K562 (cell line): ENCODE results near the gene TGM5. TPM values are rescaled to one million over a fixed set of nuclear protein-coding genes. Genes with fewer than 3 reads are reported as not detected.

Experiments
- ATAC-seq: fragments of 200-7000 bp; cut with Tn5 transposase; 3 replicates; pipeline ENCODE4 v1.9.1; 2020; ENCODE audit warnings: moderate library complexity
- BruUV-seq: library from RNA; stranded (reverse); fragments of 400-500 nt; replicated peaks from 2 replicates; lab custom pipeline; 2021; lab: Mats Ljungman, UMichigan
- CTCF ChIA-PET: fragments of 300-600 bp; formaldehyde crosslinking; extraction: SDS; loops from one replicate; lab custom pipeline; 2021; ENCODE audit warnings: low intra/inter-chr PET ratio; lab: Yijun Ruan, JAX
- POLR2A ChIA-PET: fragments of 300-600, 350-650 bp; sonication (Branson Sonifier 250); formaldehyde crosslinking; extraction: SDS; loops from one replicate; lab custom pipeline; 2021; ENCODE audit warnings: antibody characterized with exemption, inconsistent platforms; lab: Yijun Ruan, JAX
- DNase-seq, 4 experiments: peaks; one replicate each; pipeline versions ENCODE4 v3.0.0 to v3.0.0-alpha.2; 2011 to 2018; ENCODE audit warnings: low spot score in 3 of 4, mixed read lengths in 3 of 4; ENCODE audit errors: extremely low read depth in 1 of 4
- FAIRE-seq: peaks from 2 replicates; lab custom pipeline; 2011; peaks lifted over from hg19 to GRCh38; lab: Jason Lieb, UNC
- H2AFZ ChIP-seq: 2 replicates; pipeline ENCODE4 v1.6.0; 2011; ENCODE audit warnings: low read depth, low read length, control low read depth, inconsistent platforms
- H3K27ac ChIP-seq: fragments of 200-600 bp; 3 replicates; pipeline ENCODE4 v1.8.0; 2011; ENCODE audit warnings: low read depth, mild to moderate bottlenecking, control low read depth, inconsistent platforms, low read length, moderate library complexity, mixed read lengths; ENCODE audit errors: extremely low read depth
- H3K27me3 ChIP-seq, 2 experiments: fragments of 300-600 bp in 1 of 2; 2 replicates in 1 of 2; 3 replicates in 1 of 2; pipeline versions ENCODE4 v1.6.0 to v1.8.0; 2011; ENCODE audit warnings: inconsistent platforms in 2 of 2, low read length in 2 of 2, mild to moderate bottlenecking in 1 of 2, mixed read lengths in 1 of 2, moderate library complexity in 1 of 2; ENCODE audit not compliant: control insufficient read depth in 2 of 2, insufficient read depth in 2 of 2
- H3K36me3 ChIP-seq: fragments of 300-600 bp; 3 replicates; pipeline ENCODE4 v1.8.0; 2011; ENCODE audit warnings: mild to moderate bottlenecking, low read length, inconsistent platforms; ENCODE audit not compliant: control insufficient read depth, insufficient read depth
- H3K4me1 ChIP-seq, 2 experiments: fragments of 200-600 bp in 1 of 2; replicated peaks in 1 of 2; 2 replicates in 1 of 2; 3 replicates in 1 of 2; pipeline versions ENCODE4 v1.5.1 to v1.8.0; 2011; ENCODE audit warnings: inconsistent platforms in 2 of 2, low read length in 2 of 2, mild to moderate bottlenecking in 1 of 2, mixed read lengths in 1 of 2, moderate library complexity in 1 of 2; ENCODE audit not compliant: control insufficient read depth in 2 of 2, insufficient read depth in 2 of 2
- H3K4me2 ChIP-seq: 2 replicates; pipeline ENCODE4 v1.6.1; 2011; ENCODE audit warnings: low read length, control low read depth, inconsistent platforms, mixed read lengths; ENCODE audit not compliant: insufficient read depth
- H3K4me3 ChIP-seq: fragments of 200-600 bp; sonication (generic), shearing (Covaris generic); 2 replicates; pipeline ENCODE4 v1.5.1; 2016; ENCODE audit warnings: control low read depth, inconsistent platforms
- H3K79me2 ChIP-seq: fragments of 200-600 bp; 3 replicates; pipeline ENCODE4 v1.8.0; 2011; ENCODE audit warnings: low read length, inconsistent platforms; ENCODE audit not compliant: control insufficient read depth, insufficient read depth
- H3K9ac ChIP-seq, 2 experiments: 2 replicates each; pipeline versions ENCODE4 v1.6.0 to v1.6.1; 2011; ENCODE audit warnings: low read depth in 2 of 2, low read length in 2 of 2, control low read depth in 1 of 2, inconsistent platforms in 1 of 2, mild to moderate bottlenecking in 1 of 2, mixed read lengths in 1 of 2; ENCODE audit not compliant: insufficient read depth in 1 of 2
- H3K9me1 ChIP-seq: one replicate; pipeline ENCODE4 v1.6.0; 2011; ENCODE audit warnings: inconsistent platforms, mild to moderate bottlenecking, low read length, moderate library complexity; ENCODE audit not compliant: control insufficient read depth, insufficient read depth
- H3K9me3 ChIP-seq: replicated peaks from 2 replicates; pipeline ENCODE4 v1.5.1; 2011; ENCODE audit warnings: low read depth, low read length, inconsistent platforms; ENCODE audit not compliant: control insufficient read depth, insufficient read depth
- H4K20me1 ChIP-seq: replicated peaks from 2 replicates; pipeline ENCODE4 v1.6.1; 2011; ENCODE audit warnings: low read length, inconsistent platforms, mixed read lengths; ENCODE audit not compliant: control insufficient read depth, insufficient read depth
- ARNT ChIP-seq, 2 experiments: fragments of 450-650 bp; IDR thresholded peaks; 2 replicates each; pipeline ENCODE4 v1.6.1; 2016; ENCODE audit warnings: mild to moderate bottlenecking in 1 of 2
- CBFA2T2 ChIP-seq: fragments of 450-650 bp; conservative IDR thresholded peaks from 2 replicates; pipeline ENCODE4 v1.6.1; 2017; ENCODE audit warnings: mild to moderate bottlenecking
- DNMT1 ChIP-seq: fragments of 450-650 bp; IDR thresholded peaks from 2 replicates; pipeline ENCODE4 v1.6.1; 2016; ENCODE audit warnings: antibody characterized with exemption, mild to moderate bottlenecking
- GABPA ChIP-seq: fragments of 200-800 bp; sonication (Bioruptor generic); conservative IDR thresholded peaks from 2 replicates; pipeline ENCODE4 v1.6.1; 2016; ENCODE audit warnings: low read depth, missing genetic modification characterization, missing compliant biosample characterization
- HNRNPLL ChIP-seq: fragments of 200-400 bp; formaldehyde crosslinking; IDR thresholded peaks from 2 replicates; pipeline ENCODE4 v1.6.1; 2017; ENCODE audit warnings: low read length, low read depth, mild to moderate bottlenecking; ENCODE audit not compliant: poor library complexity, severe bottlenecking
- NFE2 ChIP-seq: IDR thresholded peaks from 2 replicates; pipeline ENCODE4 v1.6.1; 2014; ENCODE audit warnings: antibody characterized with exemption, low read depth
- NR4A1 ChIP-seq, 2 experiments: fragments of 250-450 bp in 1 of 2; fragments of 450-650 bp in 1 of 2; sonication (Bioruptor Pico) in 1 of 2; IDR thresholded peaks; 2 replicates each; pipeline versions ENCODE4 v1.4.0 to v1.6.1; 2016 to 2020; ENCODE audit warnings: mild to moderate bottlenecking in 2 of 2, missing compliant biosample characterization in 1 of 2, missing genetic modification characterization in 1 of 2, moderate library complexity in 1 of 2
- RAD51 ChIP-seq: fragments of 450-650 bp; IDR thresholded peaks from 2 replicates; pipeline ENCODE4 v1.7.1; 2016; ENCODE audit warnings: low read depth, mild to moderate bottlenecking, borderline replicate concordance
- SIX5 ChIP-seq, 2 experiments: IDR thresholded peaks; 2 replicates each; pipeline ENCODE4 v1.6.1; 2011; ENCODE audit warnings: low read length in 2 of 2, borderline replicate concordance in 1 of 2, low read depth in 1 of 2, mild to moderate bottlenecking in 1 of 2, moderate library complexity in 1 of 2; ENCODE audit not compliant: insufficient read depth in 1 of 2
- YBX1 ChIP-seq: fragments of 450-650 bp; IDR thresholded peaks from 2 replicates; pipeline ENCODE4 v1.7.1; 2016; ENCODE audit warnings: mild to moderate bottlenecking
- ZEB2 ChIP-seq: fragments of 450-650 bp; IDR thresholded peaks from 2 replicates; pipeline ENCODE4 v1.6.1; 2016
- ZKSCAN8 ChIP-seq: fragments of 200-800 bp; sonication (Bioruptor generic); IDR thresholded peaks from 2 replicates; pipeline ENCODE4 v1.6.1; 2016; ENCODE audit warnings: missing genetic modification characterization, missing compliant biosample characterization
- WGBS: fragments of 100-300 bp; shearing (Covaris generic); methylation state at CpG from one replicate; pipeline ENCODE4 v1.1.6; 2016; ENCODE audit warnings: low coverage, mixed read lengths; ENCODE audit not compliant: insufficient coverage; ENCODE audit errors: missing lambda C conversion rate; 5-methylcytosine and 5-hydroxymethylcytosine counted together
- in situ Hi-C: fragments of 300-500 bp; cut with MboI; formaldehyde crosslinking; loops from 4 replicates; pipeline ENCODE4 v1.15.0; 2018; ENCODE audit warnings: inconsistent platforms, mixed read lengths
- intact Hi-C: fragments of 100-400 bp; cut with micrococcal nuclease; formaldehyde crosslinking; loops from 2 replicates; pipeline ENCODE4 v1.14.2; 2022
- polyA plus RNA-seq, 8 experiments: library from polyadenylated mRNA; depleted of rRNA in 4 of 8; stranded (reverse) in 5 of 8; unstranded in 3 of 8; fragments of >200 nt; fragmentation: Nextera tagmentation in 2 of 8; fragmentation: Illumina TruSeq in 1 of 8; extraction: Ambion mirVana in 2 of 8; extraction: Trizol in 1 of 8; gene quantifications; 2 replicates each; pipeline versions ENCODE4 v1.2.1 to v1.2.3, GENCODE V29; 2011 to 2014; ENCODE audit warnings: inconsistent platforms in 1 of 8, missing spikeins in 1 of 8
- total RNA-seq, 7 experiments: library from RNA; depleted of rRNA in 6 of 7; stranded (reverse); fragments of >200 nt in 6 of 7; fragmentation: Illumina TruSeq in 2 of 7; extraction: Trizol in 2 of 7; gene quantifications; 2 replicates each; pipeline versions ENCODE4 v1.2.1 to v1.2.3, GENCODE V29; 2011 to 2021; ENCODE audit warnings: low replicate concordance in 1 of 7
- TF ChIP-seq, protein P1 (sequence below): sonication (generic); formaldehyde crosslinking; IDR thresholded peaks from 2 replicates; pipeline ENCODE4 v1.9.0; 2022; ENCODE audit warnings: mild to moderate bottlenecking, missing genetic modification reagents
- TF ChIP-seq, protein P2 (sequence below): sonication (generic); formaldehyde crosslinking; IDR thresholded peaks from 2 replicates; pipeline ENCODE4 v1.8.1; 2022; ENCODE audit warnings: missing genetic modification reagents
- TF ChIP-seq, protein P3 (sequence below): sonication (generic); formaldehyde crosslinking; IDR thresholded peaks from 2 replicates; pipeline ENCODE4 v1.8.0; 2022; ENCODE audit warnings: missing genetic modification reagents, mild to moderate bottlenecking, moderate library complexity, borderline replicate concordance

TGM5 gene
- total and polyA plus RNA-seq, 9 of the 15 experiments (the other 6 are each of a cell fraction or from before 2014, with no cell fraction given) = 0.03 to 0.10 (median 0.07) TPM; not detected in 6

DNA sequence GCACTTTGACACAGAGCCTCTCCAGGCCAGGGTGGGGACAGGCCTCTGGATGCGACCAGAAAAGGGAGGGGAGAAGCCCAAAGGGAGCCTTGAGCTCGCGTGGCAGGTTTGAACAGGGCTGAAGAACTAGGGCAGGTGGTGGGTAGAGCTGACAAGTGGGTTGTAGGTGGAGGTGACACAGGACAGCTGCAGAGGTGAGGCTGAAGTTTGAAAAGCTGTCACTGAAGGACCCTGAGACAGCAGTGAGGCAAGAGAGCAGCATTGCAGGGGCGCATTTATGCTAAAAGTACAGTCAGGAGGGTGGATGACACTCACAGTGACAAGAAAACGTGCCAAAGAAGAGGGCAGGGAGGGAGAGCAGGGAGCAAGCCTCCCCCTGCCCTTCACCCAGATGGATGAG lies 24.1 kb downstream of the TGM5 start (continued):
- no peak for TF ChIP-seq SIX5 (IDR thresholded peaks at IDR 0.05; ENCODE audit: borderline replicate concordance in 1 of 2, insufficient read depth in 1 of 2, low read depth in 1 of 2, low read length in 2 of 2)
- TF ChIP-seq, protein P1, sequence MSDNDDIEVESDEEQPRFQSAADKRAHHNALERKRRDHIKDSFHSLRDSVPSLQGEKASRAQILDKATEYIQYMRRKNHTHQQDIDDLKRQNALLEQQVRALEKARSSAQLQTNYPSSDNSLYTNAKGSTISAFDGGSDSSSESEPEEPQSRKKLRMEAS (CRISPR knock-in tag) = no peak

DNA sequence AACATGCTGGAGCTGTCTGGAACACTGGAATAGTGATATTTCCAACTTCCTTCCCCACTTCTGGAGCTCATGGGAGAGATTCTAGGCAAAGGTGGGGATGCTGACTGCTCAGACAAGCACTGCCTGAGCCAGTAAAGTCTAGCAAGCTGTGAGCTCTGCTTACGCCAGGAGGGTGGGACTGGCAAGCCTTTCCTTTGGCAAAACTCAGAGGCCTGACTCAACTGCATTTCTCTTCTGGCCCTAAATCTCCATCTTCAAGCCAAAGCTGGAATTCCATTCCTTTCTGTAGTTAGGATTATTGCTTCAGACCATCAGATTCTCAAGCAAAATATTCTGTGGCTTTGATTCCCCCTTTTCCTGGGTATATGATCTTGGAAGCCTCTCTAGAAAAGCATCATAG lies 25.6 kb downstream of the TGM5 start:
- Histone ChIP-seq H3K79me2 (no peaks in the 10 kb centered on the region), H3K4me3 (no peak overlapping the region), H3K36me3 (no peaks in the 10 kb centered on the region), H2AFZ (no peak overlapping the region), H3K27me3 (no peaks in the 10 kb centered on the region), H3K9ac (no peak overlapping the region), H3K9me3 (no peaks in the 10 kb centered on the region), H3K4me2 (no peak overlapping the region), H3K4me1 (peaks cover 12 to 17% of the 10 kb centered on the region in 2 experiments), H3K27ac (no peak overlapping the region), H3K9me1 (no peaks in the 10 kb centered on the region), H4K20me1 (no peaks in the 10 kb centered on the region)
- DNase-seq = no peak
- no peak for ATAC-seq
- BruUV-seq = no TSS peak
- intact Hi-C loops = no loop called here
- FAIRE-seq = no peak
- ChIA-PET POLR2A (interaction anchor here (0.6 to 1.2 kb wide), 5 partner anchors 9 to 19 kb away, joined by 3 to 8 read pairs (median 3); no protein-coding TSS in a partner anchor), CTCF (no interaction called here)
- in situ Hi-C loops = no loop called here
- 83% methylated on average over 1 of the region's 1 CpG for WGBS
- TF ChIP-seq DNMT1 (no peak), YBX1 (no peak), ZEB2 (no peak), RAD51 (no peak), ARNT (IDR thresholded peaks at IDR 0.05) (no peak), ZKSCAN8 (CRISPR knock-in tag) (no peak), NFE2 (no peak), GABPA (no peak), NR4A1 (CRISPR knock-in tag; IDR thresholded peaks at IDR 0.05) (no peak), NR4A1 (tag; IDR thresholded peaks at IDR 0.05) (no peak), HNRNPLL (no peak), CBFA2T2 (no peak)
- TF ChIP-seq, protein P2, sequence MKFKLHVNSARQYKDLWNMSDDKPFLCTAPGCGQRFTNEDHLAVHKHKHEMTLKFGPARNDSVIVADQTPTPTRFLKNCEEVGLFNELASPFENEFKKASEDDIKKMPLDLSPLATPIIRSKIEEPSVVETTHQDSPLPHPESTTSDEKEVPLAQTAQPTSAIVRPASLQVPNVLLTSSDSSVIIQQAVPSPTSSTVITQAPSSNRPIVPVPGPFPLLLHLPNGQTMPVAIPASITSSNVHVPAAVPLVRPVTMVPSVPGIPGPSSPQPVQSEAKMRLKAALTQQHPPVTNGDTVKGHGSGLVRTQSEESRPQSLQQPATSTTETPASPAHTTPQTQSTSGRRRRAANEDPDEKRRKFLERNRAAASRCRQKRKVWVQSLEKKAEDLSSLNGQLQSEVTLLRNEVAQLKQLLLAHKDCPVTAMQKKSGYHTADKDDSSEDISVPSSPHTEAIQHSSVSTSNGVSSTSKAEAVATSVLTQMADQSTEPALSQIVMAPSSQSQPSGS = no peak
- TF ChIP-seq, protein P3, sequence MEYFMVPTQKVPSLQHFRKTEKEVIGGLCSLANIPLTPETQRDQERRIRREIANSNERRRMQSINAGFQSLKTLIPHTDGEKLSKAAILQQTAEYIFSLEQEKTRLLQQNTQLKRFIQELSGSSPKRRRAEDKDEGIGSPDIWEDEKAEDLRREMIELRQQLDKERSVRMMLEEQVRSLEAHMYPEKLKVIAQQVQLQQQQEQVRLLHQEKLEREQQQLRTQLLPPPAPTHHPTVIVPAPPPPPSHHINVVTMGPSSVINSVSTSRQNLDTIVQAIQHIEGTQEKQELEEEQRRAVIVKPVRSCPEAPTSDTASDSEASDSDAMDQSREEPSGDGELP (CRISPR knock-in tag) = no peak
